ENCODE data around the gene SOCS1.

Gene SOCS1

DNA sequence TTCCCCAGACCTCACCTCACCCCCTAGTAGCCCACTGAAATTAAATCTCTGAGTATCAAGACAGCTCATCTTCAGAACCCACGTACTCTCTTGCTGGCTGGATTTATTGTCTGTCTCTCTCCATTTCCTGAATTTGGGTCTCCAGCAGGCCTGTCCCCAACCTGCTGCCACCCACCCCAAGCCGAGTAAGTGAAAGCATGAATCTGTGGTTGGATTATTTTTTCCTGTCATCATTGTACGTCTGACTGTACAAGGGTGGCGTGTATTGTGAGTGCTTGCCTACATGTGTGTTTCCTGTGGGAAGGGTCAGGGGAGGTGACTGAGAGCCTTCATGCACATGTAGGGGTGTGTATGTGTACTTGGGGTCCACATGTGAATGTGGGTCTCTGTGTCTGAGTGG lies 7.7 kb upstream of the SOCS1 start:
- DNase-seq (ENCODE audit: extremely low read depth in 1 of 2, low read depth in 1 of 2), result no peak

- no peak for DNase-seq (ENCODE audit: extremely low read depth in 1 of 2, low read depth in 1 of 2)
These were observed 6.9 kb upstream of the SOCS1 start for GRCh38 chr16:11262915-11263314.

- DNase-seq (ENCODE audit: extremely low read depth in 1 of 2, low read depth in 1 of 2), result no peak
These were observed 4.6 kb upstream of the SOCS1 start for GRCh38 chr16:11260596-11260966.

- no peak for DNase-seq (ENCODE audit: extremely low read depth in 1 of 2, low read depth in 1 of 2)
These were observed 3.9 kb upstream of the SOCS1 start for GRCh38 chr16:11259655-11260595.

- no peak for DNase-seq (ENCODE audit: extremely low read depth in 1 of 2, low read depth in 1 of 2)
These were observed 2.8 kb upstream of the SOCS1 start for GRCh38 chr16:11258553-11259492.

DNA sequence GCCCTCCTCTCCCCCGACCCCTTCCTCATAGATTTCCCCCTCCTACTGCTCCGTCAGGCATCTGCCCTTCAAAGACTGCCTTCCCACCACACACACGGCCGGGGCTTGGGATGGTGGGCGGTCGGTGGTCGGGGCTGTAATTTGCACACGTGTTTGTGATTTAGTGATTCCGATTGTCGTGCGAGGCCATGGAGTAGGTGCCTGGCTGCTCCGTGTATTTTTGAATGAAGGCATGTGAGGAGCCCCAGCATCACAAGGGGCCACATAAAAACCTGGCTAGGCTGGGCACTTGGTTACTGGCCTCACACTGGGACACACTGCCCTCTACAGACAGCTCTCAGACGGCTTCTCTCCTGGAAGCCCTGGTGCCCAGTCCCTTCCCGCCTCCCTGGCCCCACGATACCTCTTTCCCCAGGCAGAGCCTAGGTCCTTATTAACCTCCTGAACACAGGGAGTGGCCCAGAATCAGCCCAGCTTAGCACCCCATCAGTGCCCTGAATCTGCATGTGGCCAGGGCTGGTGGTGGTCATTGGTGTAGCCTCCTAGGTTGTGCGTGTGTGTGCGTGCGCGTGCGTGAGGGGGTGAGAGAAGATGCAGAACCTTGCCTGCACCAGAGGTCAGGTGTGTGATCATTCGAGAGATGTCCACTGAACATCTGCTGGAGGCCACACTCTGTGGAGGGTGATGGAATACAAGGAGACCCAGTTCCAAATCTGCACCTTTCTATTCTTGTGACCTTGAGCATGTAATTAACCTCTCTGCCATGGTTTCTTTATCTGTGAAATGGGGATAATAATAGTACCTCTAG lies 1.3 kb upstream of the SOCS1 start:
- DNase-seq (ENCODE audit: extremely low read depth in 1 of 2, low read depth in 1 of 2), result no peak

DNA sequence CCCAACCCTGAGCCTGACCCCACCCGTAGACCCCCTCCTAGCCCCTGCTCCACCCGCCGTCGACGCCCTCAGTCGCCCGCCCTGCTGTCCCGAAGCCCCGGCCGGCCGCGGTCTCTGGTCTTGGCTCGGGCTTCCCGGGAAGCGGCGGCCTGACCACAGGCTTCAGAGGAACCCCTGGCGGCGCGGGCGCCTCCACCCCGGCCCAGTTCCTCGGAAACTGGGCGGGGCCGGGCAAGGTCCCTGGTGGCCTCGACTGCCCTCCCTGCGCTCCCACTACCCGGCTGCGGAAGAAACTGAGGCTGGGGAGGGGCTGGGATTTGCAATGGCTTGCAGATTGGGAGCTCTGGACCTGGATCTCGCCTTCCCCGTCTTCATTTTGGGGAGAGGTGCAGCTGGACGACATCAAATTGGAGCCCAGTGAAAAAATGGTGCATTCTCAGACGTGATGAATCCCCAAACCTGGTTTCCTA lies 692 bp upstream of the SOCS1 start:
- no peak for DNase-seq (ENCODE audit: extremely low read depth in 1 of 2, low read depth in 1 of 2)

DNA sequence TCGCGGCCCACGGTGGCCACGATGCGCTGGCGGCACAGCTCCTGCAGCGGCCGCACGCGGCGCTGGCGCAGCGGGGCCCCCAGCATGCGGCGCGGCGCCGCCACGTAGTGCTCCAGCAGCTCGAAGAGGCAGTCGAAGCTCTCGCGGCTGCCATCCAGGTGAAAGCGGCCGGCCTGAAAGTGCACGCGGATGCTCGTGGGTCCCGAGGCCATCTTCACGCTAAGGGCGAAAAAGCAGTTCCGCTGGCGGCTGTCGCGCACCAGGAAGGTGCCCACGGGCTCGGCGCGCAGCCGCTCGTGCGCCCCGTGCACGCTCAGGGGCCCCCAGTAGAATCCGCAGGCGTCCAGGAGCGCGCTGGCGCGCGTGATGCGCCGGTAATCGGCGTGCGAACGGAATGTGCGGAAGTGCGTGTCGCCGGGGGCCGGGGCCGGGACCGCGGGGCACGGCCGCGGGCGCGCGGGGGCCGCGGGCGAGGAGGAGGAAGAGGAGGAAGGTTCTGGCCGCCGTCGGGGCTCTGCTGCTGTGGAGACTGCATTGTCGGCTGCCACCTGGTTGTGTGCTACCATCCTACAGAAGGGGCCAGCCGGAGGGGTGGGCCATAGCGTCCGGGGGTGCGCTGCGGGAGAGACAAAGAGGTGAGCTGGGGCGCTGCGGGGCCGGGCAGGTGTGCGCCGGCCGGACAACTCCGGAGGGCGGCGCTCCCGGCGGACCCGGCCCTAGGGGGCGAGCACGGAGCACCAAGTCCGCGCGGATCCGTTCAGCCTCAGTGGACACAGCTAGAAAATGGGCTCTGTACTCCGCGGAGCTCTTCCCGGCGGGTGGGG lies 879 bp downstream of the SOCS1 start:
- no peak for DNase-seq (ENCODE audit: extremely low read depth in 1 of 2, low read depth in 1 of 2)

- DNase-seq (ENCODE audit: extremely low read depth in 1 of 2, low read depth in 1 of 2), result no peak
These were observed 1.8 kb downstream of the SOCS1 start for GRCh38 chr16:11253995-11254912.

GRCh38 chr16:11253009-11253994 lies 2.7 kb downstream of the SOCS1 start:
- no peak for DNase-seq (ENCODE audit: extremely low read depth in 1 of 2, low read depth in 1 of 2)

DNA sequence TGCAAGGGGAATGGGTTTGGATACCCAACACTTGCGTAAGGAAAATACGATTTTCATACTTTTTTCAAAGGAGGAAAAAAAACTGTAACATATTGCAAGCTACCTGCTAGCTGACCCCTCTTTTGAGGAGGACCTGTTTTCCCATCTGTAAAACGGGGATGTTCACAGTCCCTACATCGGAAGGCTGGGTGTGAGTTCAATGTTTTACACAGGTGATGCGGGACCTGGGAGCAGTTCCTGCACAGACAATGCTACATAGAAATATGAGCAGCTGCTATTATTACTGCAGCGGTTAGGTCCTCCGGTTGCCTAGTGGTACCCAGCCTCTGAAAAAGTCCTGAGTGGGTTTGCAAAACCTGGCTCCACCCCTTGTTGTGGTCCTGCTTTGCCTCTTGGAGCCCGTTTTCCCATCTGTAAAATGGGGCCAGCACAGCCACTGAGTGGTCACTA lies 3.5 kb downstream of the SOCS1 start:
- DNase-seq (ENCODE audit: extremely low read depth in 1 of 2, low read depth in 1 of 2), result no peak

DNA sequence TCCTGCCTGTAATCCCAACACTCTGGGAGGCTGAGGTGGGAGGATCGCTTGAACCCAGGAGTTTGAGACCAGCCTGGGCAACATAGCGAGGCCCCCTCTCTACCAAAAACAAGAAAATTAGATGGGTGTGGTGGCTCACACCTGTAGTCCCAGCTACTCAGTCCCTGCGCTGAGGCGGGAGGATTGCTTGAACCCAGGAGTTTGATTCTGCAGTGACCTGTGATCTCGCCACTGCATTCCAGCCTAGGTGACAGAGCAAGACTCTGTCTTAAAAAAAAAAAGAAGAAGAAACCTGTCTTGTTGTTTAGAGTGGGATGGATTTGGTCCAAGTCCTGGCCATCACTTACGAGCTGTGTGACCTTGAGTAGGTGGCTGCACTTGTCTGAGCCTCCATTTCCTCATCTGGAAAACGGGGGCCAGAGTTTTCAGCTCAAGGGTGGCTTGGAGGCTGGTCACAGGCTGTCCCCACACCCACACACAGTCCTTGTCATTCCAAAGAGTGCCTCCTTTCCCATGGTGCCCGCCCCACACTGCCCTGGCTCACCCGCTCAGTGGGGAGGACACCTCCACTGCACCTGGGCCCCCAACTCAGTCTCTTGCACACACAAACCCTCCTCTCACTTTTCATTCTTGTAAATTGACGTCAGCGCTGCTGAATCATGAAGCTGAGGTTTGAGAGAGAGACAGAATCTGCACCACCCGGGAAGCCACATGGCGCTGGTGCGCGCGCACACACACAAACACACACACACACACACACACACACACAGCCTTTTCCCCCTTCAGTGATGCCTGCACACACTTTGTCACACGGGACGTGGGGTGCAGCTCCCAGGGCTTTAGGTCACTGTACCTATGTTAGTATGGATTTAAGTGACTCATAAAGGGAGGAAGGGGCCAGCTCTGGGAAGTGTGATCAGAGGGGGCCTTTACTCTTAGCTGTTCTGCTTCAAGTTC lies 4.2 kb downstream of the SOCS1 start:
- peak; percentile 58 to 59 for DNase-seq (ENCODE audit: extremely low read depth in 1 of 2, low read depth in 1 of 2)

GRCh38 chr16:11250786-11251524 lies 5.0 kb downstream of the SOCS1 start:
- no peak for DNase-seq (ENCODE audit: extremely low read depth in 1 of 2, low read depth in 1 of 2)

DNA sequence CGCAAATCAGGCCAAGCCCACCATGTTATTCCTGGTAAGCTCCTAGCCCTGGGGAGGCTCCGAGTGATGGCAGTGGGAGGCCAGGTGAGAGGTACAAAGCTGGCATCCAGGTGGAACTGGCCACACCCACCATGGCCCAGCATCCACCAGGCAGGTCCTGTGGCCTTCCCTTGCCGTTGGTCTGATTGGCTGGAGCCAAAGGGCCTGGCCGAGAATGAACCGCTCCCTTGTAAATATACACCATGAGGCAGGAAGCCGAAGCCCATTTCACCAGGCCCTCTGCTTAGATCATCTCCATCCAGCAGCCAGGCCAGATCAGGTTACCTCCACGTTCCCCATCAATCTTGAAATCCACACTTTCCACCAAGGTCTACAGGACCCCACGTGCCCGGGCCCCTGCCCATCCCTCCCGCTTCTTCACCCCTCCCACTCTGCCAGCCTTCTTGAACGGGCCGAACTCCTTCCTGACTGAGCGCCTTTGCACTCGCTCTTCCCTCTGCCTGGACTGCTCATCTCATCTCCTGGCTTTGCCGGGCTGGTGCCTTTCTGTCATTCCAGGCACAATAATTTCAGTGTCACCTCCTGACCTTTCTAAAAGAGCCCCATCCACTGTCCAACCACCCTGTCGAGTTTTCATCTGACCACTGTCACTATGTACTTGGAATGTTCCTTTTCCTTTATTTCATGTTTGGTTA lies 5.8 kb downstream of the SOCS1 start:
- DNase-seq (ENCODE audit: extremely low read depth in 1 of 2, low read depth in 1 of 2), result no peak

All from activated CD8-positive, alpha-beta memory T cell treated with anti-CD3 and anti-CD28 coated beads for 1 hour (primary cell).